Activated naive CD8-positive, alpha-beta T cell treated with anti-CD3 and anti-CD28 coated beads, Interleukin-2, amount 50 U/mL, for 16 hours (primary cell): ENCODE measurements around the gene SMIM13.

Experiments
- DNase-seq: peaks from one replicate; pipeline ENCODE4 v3.0.0-alpha.2; 2020; ENCODE audit warnings: low read depth, low spot score

SMIM13 gene

DNA sequence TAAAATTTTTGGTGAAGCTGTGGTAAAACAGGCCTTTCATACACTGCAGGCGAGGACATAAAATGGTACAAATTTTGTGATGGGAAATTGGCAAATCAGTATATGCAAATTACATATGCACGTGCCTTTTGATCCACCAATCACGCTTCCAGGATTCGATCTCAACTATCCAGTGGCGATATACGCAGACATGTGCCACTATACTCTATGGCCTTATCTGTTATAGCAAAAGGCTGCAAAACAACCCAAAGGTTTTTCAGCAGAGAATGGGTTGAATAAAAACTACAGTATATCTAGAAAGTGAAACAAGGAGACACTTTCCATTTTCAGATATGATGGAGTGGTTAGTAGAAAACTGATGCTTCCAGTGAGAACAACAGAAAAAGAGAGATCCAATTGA, 59.8 kb downstream of the SMIM13 start:
- no peak for DNase-seq

DNA sequence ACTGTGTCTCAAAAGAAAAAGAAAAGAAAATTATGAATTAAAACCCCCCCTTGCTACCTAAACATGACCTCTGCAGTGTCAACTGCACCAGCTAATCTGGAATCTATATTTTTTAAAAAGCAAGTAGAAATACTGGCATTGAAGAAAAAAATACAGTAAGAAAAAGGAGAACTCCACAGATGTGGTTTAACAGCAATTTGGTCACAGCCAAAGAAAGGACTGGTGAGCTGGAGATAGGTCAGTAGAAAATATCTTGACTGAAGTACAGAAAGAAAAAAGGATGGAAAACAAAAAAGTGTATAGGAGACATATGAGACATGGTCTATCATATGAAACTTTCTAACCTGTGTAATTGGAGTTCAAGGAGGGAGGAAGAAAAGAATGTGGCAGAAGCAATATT, 62.0 kb downstream of the SMIM13 start:
- no peak for DNase-seq

DNA sequence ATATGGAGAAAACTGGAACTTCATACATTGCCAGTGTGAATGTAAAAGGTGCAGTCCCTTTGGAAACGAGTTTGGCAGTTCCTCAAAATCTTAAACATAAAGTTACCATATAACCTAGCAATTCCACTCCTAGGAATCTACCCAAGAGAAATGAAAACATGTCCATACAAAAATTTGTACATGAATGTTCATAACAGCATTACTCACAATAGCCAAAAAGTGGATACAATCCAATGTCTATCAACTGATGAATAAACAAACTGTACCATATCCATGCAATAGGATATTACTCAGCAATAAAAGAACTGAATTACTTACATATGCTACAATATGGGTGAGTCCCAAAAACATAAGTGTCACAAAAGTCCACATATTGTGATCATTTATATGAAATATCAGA, 66.6 kb downstream of the SMIM13 start:
- DNase-seq, result no peak

GRCh38 chr6:11161031-11161956, 67.7 kb downstream of the SMIM13 start:
- DNase-seq, result no peak

DNA sequence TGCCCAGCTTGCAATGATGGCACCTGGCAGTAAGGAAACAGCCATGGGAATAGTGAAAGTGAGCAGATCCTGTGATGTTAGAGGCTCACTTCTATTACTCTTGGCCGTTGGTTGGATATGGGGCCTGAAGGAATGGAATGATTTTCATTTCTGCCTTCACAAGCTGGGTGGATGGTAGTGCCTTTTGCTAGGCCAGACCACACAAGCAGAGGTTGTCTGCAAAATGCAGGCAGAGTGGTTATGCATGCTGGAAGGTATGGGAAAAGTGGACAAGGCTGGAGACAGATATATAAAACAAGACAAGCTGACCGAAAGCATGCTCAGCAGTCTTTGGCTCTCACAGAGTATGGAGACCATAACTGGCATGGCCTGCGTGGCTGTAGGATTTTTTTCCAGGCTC, 68.6 kb downstream of the SMIM13 start:
- DNase-seq, result no peak

DNA sequence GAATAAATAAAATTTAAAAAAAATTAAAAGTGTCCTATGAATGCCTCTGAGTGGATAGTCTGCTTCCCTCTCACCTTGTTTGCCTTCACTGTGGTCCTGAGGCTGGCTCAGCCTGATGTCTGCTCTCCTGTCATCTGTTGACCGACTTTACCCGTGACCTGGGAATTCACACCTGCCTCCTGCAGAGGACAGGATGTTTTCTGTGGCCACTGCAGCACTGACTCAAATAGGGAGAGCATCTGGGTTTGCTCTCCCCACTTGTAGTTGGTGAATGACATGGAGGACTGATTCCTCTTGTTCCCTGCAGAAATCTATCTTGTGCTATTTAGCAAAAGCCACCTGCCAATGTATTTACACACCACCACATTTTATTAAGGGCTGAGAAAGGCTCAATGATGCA, 70.3 kb downstream of the SMIM13 start:
- DNase-seq, result no peak

DNA sequence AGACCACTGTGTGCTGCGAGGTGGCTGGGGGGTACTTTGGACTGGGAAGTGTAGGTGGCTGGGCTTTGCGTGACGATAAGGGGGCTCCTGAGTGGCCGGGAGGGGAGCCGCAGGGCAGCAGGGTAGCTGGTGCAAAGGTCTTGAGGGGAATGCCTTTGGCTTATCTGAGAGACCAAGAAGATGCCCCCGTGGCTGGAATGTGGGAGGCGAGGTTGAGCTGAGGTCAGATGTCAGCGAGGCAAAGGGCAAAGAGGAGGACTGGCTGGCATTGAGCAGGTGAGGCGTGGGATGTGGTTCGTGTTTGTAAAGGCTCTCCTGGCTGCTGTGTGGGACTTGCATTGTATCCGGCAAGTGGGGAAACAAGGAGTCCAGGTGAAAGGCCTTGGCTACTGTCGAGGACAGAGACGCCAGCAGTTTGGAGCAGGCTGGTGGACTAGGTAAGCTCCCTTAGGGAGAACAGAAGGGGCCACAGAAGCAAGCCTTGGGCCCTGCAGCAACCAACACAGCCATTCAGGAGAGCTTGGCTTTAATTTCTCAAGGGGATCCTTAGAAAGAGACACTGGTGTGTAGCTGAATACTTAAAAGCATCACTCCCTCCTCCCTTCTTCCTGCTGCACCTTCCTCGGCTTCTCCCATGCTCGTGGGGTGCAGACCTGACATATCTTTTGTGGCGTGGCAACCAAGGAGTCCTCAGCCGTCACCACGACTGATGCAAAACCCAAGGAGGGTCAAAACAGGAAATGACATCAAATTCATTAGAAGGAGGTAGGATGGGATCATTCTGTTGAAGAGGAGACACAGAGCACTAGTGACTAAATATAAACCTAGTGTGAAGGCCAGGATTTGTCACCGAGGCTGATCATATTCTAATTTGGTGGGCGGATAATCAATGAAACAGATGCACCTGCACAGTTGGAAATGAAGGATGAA, 71.3 kb downstream of the SMIM13 start:
- DNase-seq, result no peak

DNA sequence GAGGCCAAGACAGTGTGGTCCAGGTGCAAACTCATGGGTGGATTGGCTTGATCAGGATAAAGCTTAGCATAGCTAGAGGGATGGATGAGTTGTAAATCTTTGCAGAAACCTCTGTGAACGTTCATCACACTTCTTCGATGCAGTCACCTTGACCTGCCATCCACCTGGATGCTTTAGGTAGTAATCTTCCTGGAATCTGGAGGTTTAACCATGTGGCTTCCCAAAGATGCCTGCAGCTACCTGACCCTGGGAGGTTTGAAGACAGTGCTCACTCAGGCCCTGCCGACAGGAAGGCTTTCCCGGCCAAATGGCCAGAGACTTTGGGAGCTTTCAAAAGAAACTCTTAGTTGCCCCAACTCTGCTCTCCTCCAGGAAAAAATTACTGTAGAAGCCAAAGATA, 73.3 kb downstream of the SMIM13 start:
- DNase-seq, result no peak

DNA sequence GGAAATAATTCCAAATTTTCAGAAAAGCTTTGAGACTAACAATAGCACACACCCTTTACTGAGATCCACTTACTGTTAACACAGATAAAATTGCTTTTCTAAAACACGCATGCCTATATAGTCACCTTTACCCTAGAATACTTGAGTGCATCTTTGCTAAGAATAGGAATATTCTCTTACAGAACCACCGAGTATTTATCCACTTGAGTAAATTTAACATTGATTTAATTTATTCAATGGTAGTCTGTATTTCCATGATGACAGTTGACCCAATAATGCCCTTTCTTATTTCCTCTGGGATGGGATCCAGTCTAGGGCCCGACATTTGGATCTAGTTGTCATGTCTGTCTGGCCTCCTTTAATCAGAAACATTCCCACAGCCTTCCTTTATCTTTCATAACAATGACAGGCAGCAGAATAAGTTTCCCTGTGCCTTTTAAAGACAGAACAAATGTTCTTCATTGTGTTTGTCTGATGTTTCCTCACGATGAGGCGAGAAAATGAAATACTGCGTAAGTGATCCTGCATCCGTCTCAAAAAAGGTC, 74.5 kb downstream of the SMIM13 start:
- DNase-seq, result no peak

GRCh38 chr6:11171952-11172351, 78.3 kb downstream of the SMIM13 start:
- no peak for DNase-seq

- DNase-seq, result peak; percentile 55
Measured at GRCh38 chr6:11172501-11173327, 79.1 kb downstream of the SMIM13 start.

- DNase-seq, result no peak
Measured at GRCh38 chr6:11174242-11174611, 80.6 kb downstream of the SMIM13 start.

DNA sequence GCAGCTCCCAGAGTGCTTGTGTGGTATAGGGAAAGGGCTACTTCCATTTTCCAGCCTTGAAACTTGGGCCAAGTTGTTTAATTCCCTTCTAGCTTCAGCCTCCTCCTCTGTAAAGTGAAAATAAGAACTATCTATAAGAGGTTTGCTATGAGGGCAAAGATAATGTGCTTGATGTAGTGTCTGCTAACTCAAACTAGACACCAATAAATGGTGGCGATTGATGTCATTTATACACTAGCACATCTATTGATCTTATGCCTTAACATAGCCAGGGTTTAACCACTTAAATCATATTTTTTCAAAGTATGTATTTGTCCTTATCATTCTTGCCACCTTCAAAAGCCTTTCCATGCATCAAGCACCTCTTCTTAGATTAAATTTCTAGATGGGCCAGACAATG, 83.6 kb downstream of the SMIM13 start:
- DNase-seq, result no peak

DNA sequence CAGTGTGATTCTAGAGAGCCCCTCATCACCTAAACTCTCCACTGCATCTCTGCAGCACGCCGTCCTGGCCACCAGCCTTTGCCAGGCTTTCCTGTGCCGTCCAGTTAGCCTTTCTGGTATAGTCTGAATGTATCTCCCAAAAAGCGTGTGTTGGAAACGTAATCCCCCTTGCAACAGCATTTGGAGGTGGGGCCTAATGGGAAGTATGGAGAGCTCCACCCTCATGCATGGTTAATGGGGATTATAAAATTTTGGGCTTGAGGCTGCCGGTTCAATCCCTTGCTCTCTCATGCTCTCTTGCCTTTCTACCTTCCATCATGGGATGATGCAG, 85.4 kb downstream of the SMIM13 start:
- DNase-seq, result no peak

- DNase-seq, result no peak
Measured at GRCh38 chr6:11179419-11180202, 86.0 kb downstream of the SMIM13 start.

DNA sequence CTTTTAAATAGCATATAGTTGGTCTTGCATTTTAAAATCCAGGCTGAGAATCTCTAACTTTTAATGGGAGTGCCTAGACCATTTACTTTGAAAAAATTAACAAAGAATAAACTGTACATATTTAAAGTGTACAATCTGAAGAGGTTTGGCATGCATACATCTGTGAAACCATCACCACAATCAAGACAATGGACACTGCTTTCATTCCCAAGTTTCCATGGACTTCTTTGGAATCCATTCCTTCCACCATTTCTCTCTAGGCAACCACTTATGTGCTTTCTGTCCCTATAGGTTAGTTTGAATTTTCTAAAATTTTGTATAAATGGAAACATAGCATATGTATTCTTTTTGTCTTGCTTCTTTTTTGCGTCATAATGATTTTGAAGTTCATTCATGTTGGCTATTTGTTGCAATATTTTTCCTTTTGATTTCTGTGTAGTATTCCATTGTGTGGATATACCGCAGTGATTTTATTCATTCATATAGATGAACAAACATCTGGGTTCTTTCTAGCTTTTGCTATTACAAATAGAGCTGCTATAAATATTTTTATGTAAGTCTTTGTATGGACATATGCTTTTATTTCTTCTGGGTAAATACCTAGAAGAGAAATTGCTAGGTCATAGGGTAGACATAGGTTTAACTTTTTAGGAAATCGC, 88.0 kb downstream of the SMIM13 start:
- no peak for DNase-seq

DNA sequence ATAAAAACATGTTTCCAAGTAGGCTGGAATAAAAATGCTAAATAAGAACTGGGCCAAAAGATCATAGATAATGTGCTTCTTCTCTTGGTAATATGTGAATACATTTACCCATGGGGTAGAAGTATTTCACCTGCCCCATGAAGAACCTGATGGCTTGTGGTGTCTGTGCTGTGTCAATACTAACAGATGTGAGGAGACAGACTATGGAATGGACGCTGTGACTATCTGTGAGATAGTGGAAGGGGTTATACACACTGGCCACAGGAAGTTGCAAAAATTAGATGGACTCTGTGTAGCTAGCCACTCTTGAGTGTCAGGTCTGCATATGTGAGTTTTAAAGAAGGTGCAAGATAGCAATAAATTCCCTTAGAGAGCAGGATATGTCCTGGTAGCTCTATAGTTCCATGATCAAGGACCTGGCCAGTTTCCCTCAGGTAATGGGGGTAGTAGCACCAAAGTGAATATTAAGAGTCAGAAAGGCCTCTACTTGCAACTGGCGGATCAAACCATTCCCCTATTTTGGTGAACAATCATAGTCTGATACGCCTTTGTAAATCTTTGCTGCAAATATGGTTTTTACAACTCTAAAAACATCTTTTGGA, 90.2 kb downstream of the SMIM13 start:
- DNase-seq, result no peak

- DNase-seq, result no peak
Measured at GRCh38 chr6:11185204-11185842, 91.7 kb downstream of the SMIM13 start.

DNA sequence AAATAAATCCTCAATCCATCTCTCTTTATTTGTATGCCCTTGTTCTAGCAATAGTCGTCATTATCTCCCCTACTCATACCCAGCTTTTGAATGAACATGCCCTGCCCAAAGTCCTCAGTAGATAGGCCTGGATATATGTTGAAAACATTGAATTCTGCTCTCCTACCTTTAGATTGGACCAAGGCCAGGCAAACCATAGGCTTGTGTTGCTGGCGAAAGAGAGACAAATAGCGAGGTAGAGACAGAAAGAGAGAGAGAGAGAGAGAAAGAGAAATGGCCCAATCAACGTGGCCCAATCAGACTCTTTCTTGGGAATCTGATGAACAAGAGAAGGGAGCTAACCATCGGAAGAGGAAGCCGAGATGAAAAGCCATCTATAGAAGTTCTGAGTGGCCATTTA, 93.7 kb downstream of the SMIM13 start:
- no peak for DNase-seq
